Neural cell (in vitro differentiated cells): ENCODE data around the gene CA9. TPM values are rescaled to one million over a fixed set of nuclear protein-coding genes. Genes with fewer than 3 reads are reported as not detected.

Experiments used
- H2AFZ ChIP-seq: fragments of 200-600, 300-800 bp; sonication (generic), shearing (Covaris generic); 2 replicates; pipeline ENCODE4 v1.6.0; 2014; ENCODE audit warnings: low read depth, mild to moderate bottlenecking, antibody characterized with exemption, low read length, moderate library complexity
- H3F3A ChIP-seq: fragments of 200-600 bp; shearing (Covaris generic); 2 replicates; pipeline ENCODE4 v1.6.1; 2016; ENCODE audit warnings: mild to moderate bottlenecking, moderate library complexity, mixed read lengths, antibody characterized with exemption, low read length; ENCODE audit not compliant: insufficient read depth, poor library complexity, severe bottlenecking
- H3K27ac ChIP-seq: fragments of 200-600, 300-800 bp; sonication (generic), shearing (Covaris generic); 2 replicates; pipeline ENCODE4 v1.5.1; 2014; ENCODE audit warnings: mild to moderate bottlenecking, low read length, moderate library complexity
- H3K27me3 ChIP-seq: fragments of 300-800, 200-600 bp; sonication (generic), shearing (Covaris generic); 2 replicates; pipeline ENCODE4 v1.6.0; 2014; ENCODE audit warnings: mild to moderate bottlenecking, low read depth, low read length, moderate library complexity; ENCODE audit not compliant: insufficient read depth
- H3K36me3 ChIP-seq: fragments of 300-800, 200-600 bp; sonication (generic), shearing (Covaris generic); 2 replicates; pipeline ENCODE4 v1.5.1; 2014; ENCODE audit warnings: mild to moderate bottlenecking, antibody characterized with exemption, low read length, moderate library complexity; ENCODE audit not compliant: insufficient read depth
- H3K4me2 ChIP-seq: fragments of 300-800, 200-600 bp; sonication (generic), shearing (Covaris generic); 2 replicates; pipeline ENCODE4 v1.6.0; 2014; ENCODE audit warnings: mild to moderate bottlenecking, low read length
- H3K4me3 ChIP-seq: fragments of 300-800, 200-600 bp; sonication (generic), shearing (Covaris generic); 2 replicates; pipeline ENCODE4 v1.5.1; 2014; ENCODE audit warnings: mild to moderate bottlenecking, low read length, moderate library complexity
- H3K79me2 ChIP-seq: fragments of 200-600 bp; shearing (Covaris generic); replicated peaks from 2 replicates; pipeline ENCODE4 v1.6.0; 2014; ENCODE audit warnings: mild to moderate bottlenecking, low read length, moderate library complexity; ENCODE audit not compliant: insufficient read depth
- H3K9ac ChIP-seq: fragments of 300-800, 200-600 bp; sonication (generic), shearing (Covaris generic); 2 replicates; pipeline ENCODE4 v1.6.1; 2016; ENCODE audit warnings: mild to moderate bottlenecking, low read length, mixed read lengths
- H3K9me2 ChIP-seq: fragments of 200-600 bp; shearing (Covaris generic); 2 replicates; pipeline ENCODE4 v1.6.1; 2016; ENCODE audit warnings: mild to moderate bottlenecking, low read length, mixed read lengths; ENCODE audit not compliant: insufficient read depth
- H3K9me3 ChIP-seq: fragments of 200-600, 300-800 bp; sonication (generic), shearing (Covaris generic); 2 replicates; pipeline ENCODE4 v1.6.1; 2016; ENCODE audit warnings: mild to moderate bottlenecking, mixed run types, low read length, moderate library complexity, mixed read lengths
- H4K20me1 ChIP-seq: fragments of 200-600 bp; shearing (Covaris generic); 2 replicates; pipeline ENCODE4 v1.6.1; 2016; ENCODE audit warnings: mild to moderate bottlenecking, mixed run types; ENCODE audit not compliant: insufficient read depth
- CTCF ChIP-seq: fragments of 450-650 bp; IDR thresholded peaks from 2 replicates; pipeline ENCODE4 v1.5.1; 2014; ENCODE audit warnings: antibody characterized with exemption, mild to moderate bottlenecking, moderate library complexity; ENCODE audit not compliant: poor library complexity, severe bottlenecking
- EP300 ChIP-seq: fragments of 450-650 bp; conservative IDR thresholded peaks from 2 replicates; pipeline ENCODE4 v1.6.1; 2014; ENCODE audit warnings: antibody characterized with exemption, mild to moderate bottlenecking, moderate library complexity; ENCODE audit not compliant: poor library complexity, severe bottlenecking
- EZH2 ChIP-seq: fragments of 200-600, 300-800 bp; shearing (Covaris generic), sonication (generic); IDR thresholded peaks from 2 replicates; pipeline ENCODE4 v1.6.1; 2014; ENCODE audit warnings: antibody characterized with exemption, low read length, borderline replicate concordance, mild to moderate bottlenecking; ENCODE audit not compliant: insufficient read depth, poor library complexity, severe bottlenecking
- MXI1 ChIP-seq: fragments of 450-650 bp; conservative IDR thresholded peaks from 2 replicates; pipeline ENCODE4 v1.6.1; 2014; ENCODE audit warnings: antibody characterized with exemption, mild to moderate bottlenecking; ENCODE audit not compliant: poor library complexity, severe bottlenecking
- POLR2AphosphoS5 ChIP-seq: IDR thresholded peaks from 2 replicates; pipeline ENCODE4 v1.6.1; 2012
- RAD21 ChIP-seq: fragments of 450-650 bp; conservative IDR thresholded peaks from 2 replicates; pipeline ENCODE4 v1.6.1; 2014; ENCODE audit warnings: antibody characterized with exemption, mild to moderate bottlenecking, moderate library complexity
- REST ChIP-seq: IDR thresholded peaks from 2 replicates; pipeline ENCODE4 v1.6.1; 2012; ENCODE audit warnings: borderline replicate concordance
- SMC3 ChIP-seq: fragments of 450-650 bp; conservative IDR thresholded peaks from 2 replicates; pipeline ENCODE4 v1.6.1; 2014; ENCODE audit warnings: antibody characterized with exemption, mild to moderate bottlenecking, moderate library complexity; ENCODE audit not compliant: poor library complexity
- TAF1 ChIP-seq: IDR thresholded peaks from 2 replicates; pipeline ENCODE4 v1.6.1; 2012; ENCODE audit warnings: low read depth
- polyA plus RNA-seq: library from polyadenylated mRNA; depleted of rRNA; stranded (reverse); fragments of >200 nt; gene quantifications from 2 replicates; pipeline ENCODE4 v1.2.3, GENCODE V29; 2014

Gene CA9
- polyA plus RNA-seq, 1 donor from 2014 or later: not detected

- H4K20me1 ChIP-seq: no peaks in the 10 kb centered on the region
- no peak overlapping the region for H3K9ac ChIP-seq
- no peaks in the 10 kb centered on the region for H3K9me3 ChIP-seq
- H3K36me3 ChIP-seq: no peaks in the 10 kb centered on the region
- H3K27ac ChIP-seq: no peak overlapping the region
- TF ChIP-seq POLR2AphosphoS5: no peak
- no peak for TF ChIP-seq EP300
- TF ChIP-seq CTCF: peak; percentile 79
- TF ChIP-seq REST: no peak
- no peak for TF ChIP-seq TAF1
- TF ChIP-seq EZH2: no peak
- TF ChIP-seq MXI1: no peak
- peak; percentile 48 for TF ChIP-seq SMC3
- peak; percentile 38 for TF ChIP-seq RAD21
- no peaks in the 10 kb centered on the region for H3F3A ChIP-seq
- H3K9me2 ChIP-seq: no peaks in the 10 kb centered on the region
- H3K4me3 ChIP-seq: no peak overlapping the region
- H3K4me2 ChIP-seq: no peak overlapping the region
- H3K79me2 ChIP-seq: no peaks in the 10 kb centered on the region
- no peak overlapping the region for H2AFZ ChIP-seq
- no peaks in the 10 kb centered on the region for H3K27me3 ChIP-seq
Measured at GRCh38 chr9:35696520-35697215, 22.9 kb downstream of the CA9 start.

GRCh38 chr9:35697486-35697885 is 23.8 kb downstream of the CA9 start:
- Histone ChIP-seq H3K9me3 (no peaks in the 10 kb centered on the region), H3K9me2 (no peaks in the 10 kb centered on the region), H3K79me2 (no peaks in the 10 kb centered on the region), H4K20me1 (no peaks in the 10 kb centered on the region), H3K9ac (no peak overlapping the region), H3K27me3 (no peaks in the 10 kb centered on the region), H3K4me2 (no peak overlapping the region), H3F3A (no peaks in the 10 kb centered on the region), H3K27ac (no peak overlapping the region), H2AFZ (no peak overlapping the region), H3K4me3 (no peak overlapping the region), H3K36me3 (no peaks in the 10 kb centered on the region)
- no peak for TF ChIP-seq MXI1
- no peak for TF ChIP-seq SMC3
- TF ChIP-seq CTCF: no peak
- TF ChIP-seq TAF1: no peak
- no peak for TF ChIP-seq EP300
- TF ChIP-seq POLR2AphosphoS5: no peak
- no peak for TF ChIP-seq EZH2
- TF ChIP-seq REST: no peak
- TF ChIP-seq RAD21: no peak
